Neural cell (in vitro differentiated cells): Measurements from ENCODE around the gene SLC26A11. TPM values are rescaled to one million over a fixed set of nuclear protein-coding genes. Genes with fewer than 3 reads are reported as not detected.

Source experiments
- H2AFZ ChIP-seq: fragments of 200-600, 300-800 bp; sonication (generic), shearing (Covaris generic); 2 replicates; pipeline ENCODE4 v1.6.0; 2014; ENCODE audit warnings: low read depth, mild to moderate bottlenecking, antibody characterized with exemption, low read length, moderate library complexity
- H3F3A ChIP-seq: fragments of 200-600 bp; shearing (Covaris generic); 2 replicates; pipeline ENCODE4 v1.6.1; 2016; ENCODE audit warnings: mild to moderate bottlenecking, moderate library complexity, mixed read lengths, antibody characterized with exemption, low read length; ENCODE audit not compliant: insufficient read depth, poor library complexity, severe bottlenecking
- H3K27ac ChIP-seq: fragments of 200-600, 300-800 bp; sonication (generic), shearing (Covaris generic); 2 replicates; pipeline ENCODE4 v1.5.1; 2014; ENCODE audit warnings: mild to moderate bottlenecking, low read length, moderate library complexity
- H3K27me3 ChIP-seq: fragments of 300-800, 200-600 bp; sonication (generic), shearing (Covaris generic); 2 replicates; pipeline ENCODE4 v1.6.0; 2014; ENCODE audit warnings: mild to moderate bottlenecking, low read depth, low read length, moderate library complexity; ENCODE audit not compliant: insufficient read depth
- H3K36me3 ChIP-seq: fragments of 300-800, 200-600 bp; sonication (generic), shearing (Covaris generic); 2 replicates; pipeline ENCODE4 v1.5.1; 2014; ENCODE audit warnings: mild to moderate bottlenecking, antibody characterized with exemption, low read length, moderate library complexity; ENCODE audit not compliant: insufficient read depth
- H3K4me2 ChIP-seq: fragments of 300-800, 200-600 bp; sonication (generic), shearing (Covaris generic); 2 replicates; pipeline ENCODE4 v1.6.0; 2014; ENCODE audit warnings: mild to moderate bottlenecking, low read length
- H3K4me3 ChIP-seq: fragments of 300-800, 200-600 bp; sonication (generic), shearing (Covaris generic); 2 replicates; pipeline ENCODE4 v1.5.1; 2014; ENCODE audit warnings: mild to moderate bottlenecking, low read length, moderate library complexity
- H3K79me2 ChIP-seq: fragments of 200-600 bp; shearing (Covaris generic); replicated peaks from 2 replicates; pipeline ENCODE4 v1.6.0; 2014; ENCODE audit warnings: mild to moderate bottlenecking, low read length, moderate library complexity; ENCODE audit not compliant: insufficient read depth
- H3K9ac ChIP-seq: fragments of 300-800, 200-600 bp; sonication (generic), shearing (Covaris generic); 2 replicates; pipeline ENCODE4 v1.6.1; 2016; ENCODE audit warnings: mild to moderate bottlenecking, low read length, mixed read lengths
- H3K9me2 ChIP-seq: fragments of 200-600 bp; shearing (Covaris generic); 2 replicates; pipeline ENCODE4 v1.6.1; 2016; ENCODE audit warnings: mild to moderate bottlenecking, low read length, mixed read lengths; ENCODE audit not compliant: insufficient read depth
- H3K9me3 ChIP-seq: fragments of 200-600, 300-800 bp; sonication (generic), shearing (Covaris generic); 2 replicates; pipeline ENCODE4 v1.6.1; 2016; ENCODE audit warnings: mild to moderate bottlenecking, mixed run types, low read length, moderate library complexity, mixed read lengths
- H4K20me1 ChIP-seq: fragments of 200-600 bp; shearing (Covaris generic); 2 replicates; pipeline ENCODE4 v1.6.1; 2016; ENCODE audit warnings: mild to moderate bottlenecking, mixed run types; ENCODE audit not compliant: insufficient read depth
- EP300 ChIP-seq: fragments of 450-650 bp; conservative IDR thresholded peaks from 2 replicates; pipeline ENCODE4 v1.6.1; 2014; ENCODE audit warnings: antibody characterized with exemption, mild to moderate bottlenecking, moderate library complexity; ENCODE audit not compliant: poor library complexity, severe bottlenecking
- EZH2 ChIP-seq: fragments of 200-600, 300-800 bp; shearing (Covaris generic), sonication (generic); IDR thresholded peaks from 2 replicates; pipeline ENCODE4 v1.6.1; 2014; ENCODE audit warnings: antibody characterized with exemption, low read length, borderline replicate concordance, mild to moderate bottlenecking; ENCODE audit not compliant: insufficient read depth, poor library complexity, severe bottlenecking
- MXI1 ChIP-seq: fragments of 450-650 bp; conservative IDR thresholded peaks from 2 replicates; pipeline ENCODE4 v1.6.1; 2014; ENCODE audit warnings: antibody characterized with exemption, mild to moderate bottlenecking; ENCODE audit not compliant: poor library complexity, severe bottlenecking
- POLR2AphosphoS5 ChIP-seq: IDR thresholded peaks from 2 replicates; pipeline ENCODE4 v1.6.1; 2012
- RAD21 ChIP-seq: fragments of 450-650 bp; conservative IDR thresholded peaks from 2 replicates; pipeline ENCODE4 v1.6.1; 2014; ENCODE audit warnings: antibody characterized with exemption, mild to moderate bottlenecking, moderate library complexity
- SMC3 ChIP-seq: fragments of 450-650 bp; conservative IDR thresholded peaks from 2 replicates; pipeline ENCODE4 v1.6.1; 2014; ENCODE audit warnings: antibody characterized with exemption, mild to moderate bottlenecking, moderate library complexity; ENCODE audit not compliant: poor library complexity
- TAF1 ChIP-seq: IDR thresholded peaks from 2 replicates; pipeline ENCODE4 v1.6.1; 2012; ENCODE audit warnings: low read depth
- polyA plus RNA-seq: library from polyadenylated mRNA; depleted of rRNA; stranded (reverse); fragments of >200 nt; gene quantifications from 2 replicates; pipeline ENCODE4 v1.2.3, GENCODE V29; 2014
- TF ChIP-seq, protein P1 (sequence below): IDR thresholded peaks from 2 replicates; pipeline ENCODE4 v1.6.1; 2012; ENCODE audit warnings: borderline replicate concordance
- TF ChIP-seq, protein P2 (sequence below): fragments of 450-650 bp; IDR thresholded peaks from 2 replicates; pipeline ENCODE4 v1.5.1; 2014; ENCODE audit warnings: antibody characterized with exemption, mild to moderate bottlenecking, moderate library complexity; ENCODE audit not compliant: poor library complexity, severe bottlenecking

Gene SLC26A11
- polyA plus RNA-seq, 1 donor from 2014 or later, result 18.6 TPM

DNA sequence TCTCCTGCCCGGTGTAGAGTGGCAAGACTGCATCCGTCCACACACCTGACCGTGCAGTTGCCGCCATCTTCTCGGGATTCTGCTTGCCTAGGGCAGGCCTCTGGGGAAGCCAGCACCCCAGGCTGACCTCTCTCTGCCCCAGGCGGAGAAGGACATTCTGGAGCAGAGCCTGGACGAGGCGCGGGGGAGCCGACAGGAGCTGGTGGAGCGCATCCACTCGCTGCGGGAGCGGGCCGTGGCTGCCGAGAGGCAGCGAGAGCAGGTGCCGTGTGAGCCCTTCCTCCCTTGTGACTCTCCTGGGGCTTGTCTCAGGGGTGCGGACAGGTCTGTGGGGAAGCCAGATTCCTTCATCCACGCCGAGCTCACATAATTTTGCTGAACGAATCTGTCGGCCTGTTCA is 30.6 kb upstream of the SLC26A11 start:
- H3K79me2 ChIP-seq, result no peaks in the 10 kb centered on the region
- no peaks in the 10 kb centered on the region for H3K9me3 ChIP-seq
- no peaks in the 10 kb centered on the region for H3F3A ChIP-seq
- no peaks in the 10 kb centered on the region for H4K20me1 ChIP-seq
- no peak overlapping the region for H2AFZ ChIP-seq
- no peak overlapping the region for H3K27ac ChIP-seq
- no peak overlapping the region for H3K4me3 ChIP-seq
- H3K9ac ChIP-seq, result no peak overlapping the region
- H3K36me3 ChIP-seq, result no peaks in the 10 kb centered on the region
- no peaks in the 10 kb centered on the region for H3K27me3 ChIP-seq
- no peak overlapping the region for H3K4me2 ChIP-seq
- H3K9me2 ChIP-seq, result no peaks in the 10 kb centered on the region
- no peak for TF ChIP-seq EP300
- TF ChIP-seq TAF1, result no peak
- TF ChIP-seq, protein P1, sequence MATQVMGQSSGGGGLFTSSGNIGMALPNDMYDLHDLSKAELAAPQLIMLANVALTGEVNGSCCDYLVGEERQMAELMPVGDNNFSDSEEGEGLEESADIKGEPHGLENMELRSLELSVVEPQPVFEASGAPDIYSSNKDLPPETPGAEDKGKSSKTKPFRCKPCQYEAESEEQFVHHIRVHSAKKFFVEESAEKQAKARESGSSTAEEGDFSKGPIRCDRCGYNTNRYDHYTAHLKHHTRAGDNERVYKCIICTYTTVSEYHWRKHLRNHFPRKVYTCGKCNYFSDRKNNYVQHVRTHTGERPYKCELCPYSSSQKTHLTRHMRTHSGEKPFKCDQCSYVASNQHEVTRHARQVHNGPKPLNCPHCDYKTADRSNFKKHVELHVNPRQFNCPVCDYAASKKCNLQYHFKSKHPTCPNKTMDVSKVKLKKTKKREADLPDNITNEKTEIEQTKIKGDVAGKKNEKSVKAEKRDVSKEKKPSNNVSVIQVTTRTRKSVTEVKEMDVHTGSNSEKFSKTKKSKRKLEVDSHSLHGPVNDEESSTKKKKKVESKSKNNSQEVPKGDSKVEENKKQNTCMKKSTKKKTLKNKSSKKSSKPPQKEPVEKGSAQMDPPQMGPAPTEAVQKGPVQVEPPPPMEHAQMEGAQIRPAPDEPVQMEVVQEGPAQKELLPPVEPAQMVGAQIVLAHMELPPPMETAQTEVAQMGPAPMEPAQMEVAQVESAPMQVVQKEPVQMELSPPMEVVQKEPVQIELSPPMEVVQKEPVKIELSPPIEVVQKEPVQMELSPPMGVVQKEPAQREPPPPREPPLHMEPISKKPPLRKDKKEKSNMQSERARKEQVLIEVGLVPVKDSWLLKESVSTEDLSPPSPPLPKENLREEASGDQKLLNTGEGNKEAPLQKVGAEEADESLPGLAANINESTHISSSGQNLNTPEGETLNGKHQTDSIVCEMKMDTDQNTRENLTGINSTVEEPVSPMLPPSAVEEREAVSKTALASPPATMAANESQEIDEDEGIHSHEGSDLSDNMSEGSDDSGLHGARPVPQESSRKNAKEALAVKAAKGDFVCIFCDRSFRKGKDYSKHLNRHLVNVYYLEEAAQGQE, result no peak

DNA sequence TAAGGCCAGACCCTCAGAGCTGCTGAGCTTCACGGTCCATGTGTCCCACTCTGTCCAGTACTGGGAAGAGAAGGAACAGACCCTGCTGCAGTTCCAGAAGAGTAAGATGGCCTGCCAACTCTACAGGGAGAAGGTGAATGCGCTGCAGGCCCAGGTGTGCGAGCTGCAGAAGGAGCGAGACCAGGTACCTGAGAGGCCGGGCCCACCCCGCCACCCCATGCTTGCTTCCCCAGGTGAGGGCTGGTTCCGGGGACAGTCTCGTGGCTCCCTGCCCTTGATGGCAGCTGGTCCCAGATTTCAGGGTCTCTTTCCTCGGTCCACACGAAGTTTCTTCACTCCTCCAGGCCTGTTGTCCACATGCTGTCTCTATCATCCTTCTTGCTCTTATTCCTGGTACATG is 29.5 kb upstream of the SLC26A11 start:
- H3K4me3 ChIP-seq, result no peak overlapping the region
- H2AFZ ChIP-seq, result no peak overlapping the region

More for the DNA sequence above, 29.5 kb upstream of the SLC26A11 start:
- H3K9me3 ChIP-seq, result no peaks in the 10 kb centered on the region
- no peak overlapping the region for H3K4me2 ChIP-seq
- H3K36me3 ChIP-seq, result no peaks in the 10 kb centered on the region
- H3K79me2 ChIP-seq, result no peaks in the 10 kb centered on the region
- H3K9ac ChIP-seq, result no peak overlapping the region
- H3K27ac ChIP-seq, result no peak overlapping the region
- H3F3A ChIP-seq, result no peaks in the 10 kb centered on the region
- no peak for TF ChIP-seq EZH2
- no peak for TF ChIP-seq MXI1
- TF ChIP-seq, protein P2, sequence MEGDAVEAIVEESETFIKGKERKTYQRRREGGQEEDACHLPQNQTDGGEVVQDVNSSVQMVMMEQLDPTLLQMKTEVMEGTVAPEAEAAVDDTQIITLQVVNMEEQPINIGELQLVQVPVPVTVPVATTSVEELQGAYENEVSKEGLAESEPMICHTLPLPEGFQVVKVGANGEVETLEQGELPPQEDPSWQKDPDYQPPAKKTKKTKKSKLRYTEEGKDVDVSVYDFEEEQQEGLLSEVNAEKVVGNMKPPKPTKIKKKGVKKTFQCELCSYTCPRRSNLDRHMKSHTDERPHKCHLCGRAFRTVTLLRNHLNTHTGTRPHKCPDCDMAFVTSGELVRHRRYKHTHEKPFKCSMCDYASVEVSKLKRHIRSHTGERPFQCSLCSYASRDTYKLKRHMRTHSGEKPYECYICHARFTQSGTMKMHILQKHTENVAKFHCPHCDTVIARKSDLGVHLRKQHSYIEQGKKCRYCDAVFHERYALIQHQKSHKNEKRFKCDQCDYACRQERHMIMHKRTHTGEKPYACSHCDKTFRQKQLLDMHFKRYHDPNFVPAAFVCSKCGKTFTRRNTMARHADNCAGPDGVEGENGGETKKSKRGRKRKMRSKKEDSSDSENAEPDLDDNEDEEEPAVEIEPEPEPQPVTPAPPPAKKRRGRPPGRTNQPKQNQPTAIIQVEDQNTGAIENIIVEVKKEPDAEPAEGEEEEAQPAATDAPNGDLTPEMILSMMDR, result no peak
- TF ChIP-seq RAD21, result no peak
- no peak for TF ChIP-seq EP300
- TF ChIP-seq, protein P1, result no peak
- no peak for TF ChIP-seq POLR2AphosphoS5
- TF ChIP-seq TAF1, result no peak
- no peak for TF ChIP-seq SMC3
- no peaks in the 10 kb centered on the region for H3K9me2 ChIP-seq
- H4K20me1 ChIP-seq, result no peaks in the 10 kb centered on the region
- no peaks in the 10 kb centered on the region for H3K27me3 ChIP-seq
